Islet precursor cell (in vitro differentiated cells): ENCODE results near the gene STK32A.

Experiments used
- DNase-seq: peaks from one replicate; pipeline ENCODE4 v3.0.0-alpha.2; 2018

Gene STK32A

DNA sequence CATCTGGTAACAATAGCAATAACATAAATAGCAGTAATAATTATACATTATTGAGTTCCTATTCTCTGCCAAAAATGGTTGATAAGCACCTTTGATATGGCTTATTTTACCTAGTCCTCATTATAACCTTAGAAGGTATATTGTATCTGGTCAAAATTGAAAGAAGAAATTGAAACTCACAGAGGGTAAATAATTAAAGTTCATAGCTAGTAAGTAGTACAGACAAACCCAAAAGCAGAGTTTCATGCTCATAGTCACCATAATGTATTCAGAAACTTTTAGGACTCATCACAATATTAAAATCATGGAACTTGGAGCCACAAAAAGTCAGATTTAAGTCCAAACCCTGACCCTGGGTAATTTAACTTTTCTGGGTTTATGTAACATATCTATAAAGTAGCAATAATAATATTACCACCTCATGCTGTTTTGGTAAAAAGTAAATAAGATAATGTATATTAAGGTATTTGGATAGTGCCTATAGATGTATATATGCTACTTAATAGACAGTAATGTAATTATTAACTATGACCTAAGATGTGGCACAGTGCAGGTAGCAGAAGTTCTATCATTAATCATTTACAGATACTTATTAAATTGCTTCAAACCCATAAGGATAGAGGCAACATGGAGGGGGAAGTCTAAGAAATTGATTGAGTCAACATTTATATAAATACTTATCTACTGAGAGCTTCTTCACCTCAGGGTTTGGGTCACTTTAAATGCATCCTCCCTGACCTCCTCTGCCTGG is 32.4 kb downstream of the STK32A start:
- no peak for DNase-seq

DNA sequence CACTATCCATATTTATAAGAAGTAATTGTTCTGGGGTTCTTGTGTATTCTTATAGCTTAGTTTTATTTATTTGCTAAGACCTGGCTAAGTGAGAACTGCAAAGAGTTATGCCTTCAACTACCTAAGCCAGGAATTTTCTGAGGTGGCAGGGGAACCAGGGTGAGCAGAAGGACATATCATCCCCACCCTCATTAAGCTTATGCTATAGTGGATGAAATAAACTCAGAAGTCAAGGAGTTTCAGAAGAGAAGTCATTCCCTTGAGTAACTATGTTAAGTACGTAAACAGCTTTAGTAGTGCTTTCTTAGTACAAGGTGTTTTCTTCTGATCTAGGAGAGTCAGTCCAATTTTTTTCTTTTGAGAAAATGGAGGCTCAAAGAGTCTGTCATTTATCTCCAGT is 41.7 kb downstream of the STK32A start:
- DNase-seq: no peak

GRCh38 chr5:147286296-147286695 is 51.5 kb downstream of the STK32A start:
- DNase-seq: no peak

- DNase-seq: no peak
These were observed 52.3 kb downstream of the STK32A start for GRCh38 chr5:147287110-147287509.

GRCh38 chr5:147290261-147290660 is 55.4 kb downstream of the STK32A start:
- no peak for DNase-seq

- DNase-seq: no peak
These were observed 68.4 kb downstream of the STK32A start for GRCh38 chr5:147303251-147303650.

DNA sequence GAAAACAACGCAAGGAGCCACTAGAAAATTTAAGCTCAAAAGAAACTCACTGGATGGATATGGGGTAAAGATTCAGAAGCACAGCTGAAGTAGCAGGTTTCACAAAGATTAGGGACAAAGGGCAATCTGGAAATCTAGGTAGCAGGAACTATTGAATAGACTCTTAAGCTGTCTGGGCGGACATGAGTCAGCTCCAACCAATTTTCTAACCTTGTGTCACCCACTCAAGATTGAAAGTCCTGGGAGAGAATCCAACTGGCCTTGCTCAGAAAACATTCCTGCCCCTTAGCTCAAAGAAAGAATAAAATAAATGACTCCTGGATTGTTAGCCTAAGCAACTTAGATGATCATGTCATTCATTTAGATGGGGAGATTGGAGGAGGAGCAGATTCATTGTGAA is 69.2 kb downstream of the STK32A start:
- DNase-seq: no peak

GRCh38 chr5:147305147-147305546 is 70.3 kb downstream of the STK32A start:
- DNase-seq: no peak

DNA sequence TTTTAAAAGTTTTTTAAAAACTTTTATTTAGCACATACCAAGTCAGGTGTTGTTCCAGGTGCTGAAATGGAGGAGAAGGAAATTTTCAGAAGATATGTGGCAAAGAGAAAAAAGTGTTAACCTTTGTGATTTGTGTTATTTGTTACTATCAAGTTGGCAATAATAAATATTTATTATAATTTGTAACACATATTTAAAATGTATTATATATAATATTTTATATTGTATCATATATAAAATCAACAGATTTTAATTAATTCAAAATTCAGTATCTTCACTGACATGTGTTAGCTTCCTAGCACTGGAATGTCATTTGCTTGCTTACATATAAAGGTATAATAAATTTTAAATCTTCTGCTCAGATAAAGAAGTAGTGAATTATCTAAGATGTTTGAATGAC is 71.5 kb downstream of the STK32A start:
- no peak for DNase-seq

GRCh38 chr5:147307170-147307569 is 72.3 kb downstream of the STK32A start:
- no peak for DNase-seq

DNA sequence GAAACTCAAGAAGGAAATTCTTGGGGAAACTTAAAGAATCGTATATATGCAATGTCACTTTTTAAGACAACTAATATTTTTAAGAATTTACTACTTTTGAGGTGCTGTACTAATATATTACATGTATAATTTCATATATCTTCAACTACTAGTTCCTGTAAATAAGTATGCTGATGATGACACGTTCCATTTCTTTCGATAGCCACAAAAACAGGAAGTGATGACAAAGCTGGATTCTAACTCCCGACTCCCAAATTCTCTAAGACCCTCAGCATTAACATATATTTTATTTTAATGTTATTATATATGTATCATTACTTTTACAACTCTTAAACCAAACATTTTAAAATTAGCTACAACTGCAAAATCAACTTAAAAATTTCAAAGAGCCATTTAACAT is 74.8 kb downstream of the STK32A start:
- DNase-seq: no peak

DNA sequence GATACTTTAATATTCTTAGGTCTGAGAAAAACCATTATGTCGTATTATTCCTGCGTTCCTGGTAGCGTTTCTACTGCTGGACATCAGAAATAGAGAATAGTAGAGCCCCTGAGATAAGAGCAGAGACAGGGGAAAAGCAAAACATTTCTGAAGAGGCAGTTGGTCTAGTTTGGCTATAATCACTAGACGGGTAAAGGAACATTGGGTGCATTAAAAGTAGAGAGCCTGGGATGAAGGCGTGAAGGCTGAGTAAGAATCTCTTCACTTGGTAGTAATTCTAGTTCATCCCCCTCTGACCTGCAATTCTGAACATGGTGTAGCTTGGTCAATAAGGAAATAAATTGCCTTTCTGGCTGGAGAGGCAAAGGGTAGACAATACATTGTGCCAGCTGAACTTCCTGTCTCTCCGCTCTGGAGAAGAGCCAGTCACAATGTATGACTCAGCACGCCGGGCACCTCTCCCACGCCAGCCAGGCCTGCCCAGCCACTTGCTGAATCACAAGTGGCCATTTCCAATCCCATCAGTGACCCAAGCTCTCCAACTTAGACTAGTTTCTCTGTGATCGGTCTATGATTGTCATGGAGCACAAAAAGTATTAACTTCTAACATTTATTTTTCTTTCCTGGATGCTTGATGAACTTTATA is 75.4 kb downstream of the STK32A start:
- peak; percentile 61 for DNase-seq

DNA sequence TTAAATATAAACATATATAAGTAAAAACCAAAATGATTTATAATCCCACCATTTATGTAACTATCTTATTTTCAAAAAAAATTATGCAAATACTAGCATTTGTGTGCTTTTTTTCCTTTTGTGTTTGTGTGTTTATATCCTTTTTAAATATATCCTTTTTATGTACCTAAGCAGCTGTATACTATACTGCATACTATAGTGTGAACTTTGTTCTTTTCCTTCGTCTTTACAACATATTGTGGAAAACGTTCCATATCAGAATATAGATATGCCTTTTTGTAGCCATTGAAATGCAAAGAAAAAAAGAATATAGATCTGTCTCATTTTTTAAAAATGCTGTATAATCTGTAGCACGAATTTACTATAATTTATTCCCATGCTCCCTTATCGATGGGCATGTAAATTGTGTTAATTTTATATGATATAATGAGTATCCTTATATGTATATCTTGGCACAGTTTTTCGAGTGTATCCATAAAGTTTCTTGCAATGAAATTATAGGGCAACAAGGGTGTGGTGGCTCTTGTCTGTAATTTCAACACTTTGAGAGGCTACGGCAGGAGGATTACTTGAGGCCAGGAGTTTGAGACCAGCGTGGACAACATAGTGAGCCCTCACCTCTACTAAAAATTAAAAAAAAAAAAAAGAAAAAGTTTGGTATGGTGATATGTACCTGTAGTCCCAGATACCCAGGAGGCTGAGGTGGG is 83.3 kb downstream of the STK32A start:
- no peak for DNase-seq

DNA sequence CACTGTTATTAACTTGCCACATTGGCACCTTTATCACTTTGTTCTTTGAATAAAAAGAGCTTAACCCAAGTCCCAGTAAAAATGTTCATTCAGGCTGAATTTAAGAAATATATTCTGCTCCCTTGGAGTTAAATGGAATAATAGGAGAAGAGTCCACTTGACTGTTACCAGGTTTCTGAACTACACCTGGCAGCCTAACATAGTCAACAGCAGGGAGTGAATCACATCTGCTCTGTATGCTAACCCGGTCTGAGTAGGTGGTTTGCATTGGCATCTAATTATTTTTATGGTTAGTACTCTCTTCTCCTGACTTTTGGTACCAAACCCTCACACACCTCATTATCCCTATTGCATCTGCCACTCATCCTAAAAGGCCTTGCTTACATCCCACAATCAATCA is 86.7 kb downstream of the STK32A start:
- DNase-seq: no peak

GRCh38 chr5:147327421-147327820 is 92.6 kb downstream of the STK32A start:
- DNase-seq: no peak

DNA sequence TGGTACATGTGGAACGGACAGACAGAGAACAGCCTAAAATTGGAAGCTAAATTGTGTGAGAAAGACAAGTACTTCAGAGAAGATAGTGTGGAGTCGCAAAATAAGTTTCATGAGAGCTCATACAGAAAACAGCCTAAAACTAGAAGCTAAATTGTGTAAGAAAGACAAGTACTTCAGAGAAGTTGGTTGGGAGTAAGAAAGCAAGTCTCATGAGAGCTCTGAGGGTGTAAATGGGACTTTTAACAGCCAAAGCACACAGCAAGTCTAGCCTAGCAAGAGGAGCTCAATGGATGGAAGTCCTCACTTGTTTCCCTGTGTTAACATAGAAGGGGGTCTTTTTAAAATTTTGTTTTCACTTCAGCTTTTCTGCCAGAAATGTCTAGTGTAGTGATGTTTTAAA is 93.1 kb downstream of the STK32A start:
- no peak for DNase-seq

GRCh38 chr5:147332658-147333057 is 97.8 kb downstream of the STK32A start:
- no peak for DNase-seq

DNA sequence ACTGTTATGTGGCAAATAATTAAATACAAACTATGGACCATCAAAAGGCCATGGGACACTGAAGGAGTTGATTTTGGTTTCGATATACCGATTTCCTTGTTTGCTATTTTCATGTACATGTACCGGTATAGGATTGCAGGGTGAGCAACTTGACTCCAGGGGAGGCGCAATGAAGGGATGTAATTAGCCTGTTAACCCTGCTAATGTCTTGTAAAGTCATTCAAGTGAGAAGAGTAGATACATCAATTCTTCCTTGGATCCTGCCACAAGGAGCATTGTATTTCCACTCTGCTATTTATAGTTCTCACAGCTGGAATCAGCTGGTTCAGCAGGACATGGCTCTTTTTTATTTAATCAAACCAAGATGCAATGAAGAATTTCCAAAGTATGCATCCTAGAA is 102.0 kb downstream of the STK32A start:
- no peak for DNase-seq

DNA sequence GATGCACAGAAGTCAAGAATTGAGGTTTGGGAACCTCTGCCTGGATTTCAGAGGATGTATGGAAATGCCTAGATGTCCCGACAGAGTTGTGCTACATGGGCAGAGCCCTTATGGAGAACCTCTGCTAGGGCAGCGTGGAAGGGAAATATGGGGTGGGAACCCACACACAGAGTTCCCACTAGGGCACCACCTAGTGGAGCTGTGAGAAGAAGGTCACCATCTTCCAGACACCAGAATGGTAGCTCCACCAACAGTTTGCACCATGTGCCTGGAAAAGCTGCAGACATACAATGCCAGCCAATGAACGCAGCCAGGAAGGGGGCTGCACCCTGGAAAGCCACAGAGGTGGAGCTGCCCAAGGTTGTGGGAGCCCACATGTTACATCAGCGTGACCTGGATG is 104.5 kb downstream of the STK32A start:
- no peak for DNase-seq

GRCh38 chr5:147340941-147341340 is 106.1 kb downstream of the STK32A start:
- DNase-seq: no peak

DNA sequence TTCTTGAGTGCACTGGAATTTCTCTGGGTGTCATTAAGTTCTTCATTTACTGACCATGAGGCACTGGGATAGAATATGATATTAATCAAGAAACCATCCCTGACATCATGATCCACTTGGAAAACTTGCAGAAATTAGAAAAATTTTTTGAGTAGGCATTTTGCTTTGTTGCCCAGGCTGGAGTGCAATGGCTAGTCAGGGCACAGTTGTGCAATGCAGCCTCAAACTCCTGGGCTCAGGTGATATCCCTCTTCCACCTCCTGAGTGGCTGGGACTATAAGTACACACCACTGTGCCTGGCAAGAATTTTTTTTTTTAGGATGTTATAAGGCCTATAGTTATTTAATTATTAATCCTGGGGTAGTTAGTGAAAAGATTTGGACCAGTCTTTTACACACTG is 106.5 kb downstream of the STK32A start:
- DNase-seq: no peak

DNA sequence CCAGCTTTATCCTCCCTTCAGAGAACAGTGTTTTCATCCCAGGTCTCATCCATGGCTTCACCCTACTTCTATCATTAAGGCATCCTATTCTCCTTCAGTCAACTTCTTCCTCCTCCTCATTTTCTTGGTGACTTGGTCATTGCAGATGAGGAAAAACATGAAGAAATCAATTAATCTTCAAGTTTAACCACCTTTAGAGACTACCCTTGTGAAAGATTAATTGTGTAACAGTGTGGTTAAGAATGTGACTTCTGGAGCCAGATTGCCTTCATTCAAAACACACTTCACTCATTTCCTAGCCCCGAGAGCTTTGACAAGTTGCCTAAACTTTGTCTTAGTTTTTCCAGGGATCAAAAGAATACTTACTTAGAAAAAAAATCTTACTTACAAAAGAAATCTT is 110.0 kb downstream of the STK32A start:
- DNase-seq: no peak

- no peak for DNase-seq
These were observed 111.3 kb downstream of the STK32A start for GRCh38 chr5:147346006-147346561.

GRCh38 chr5:147348046-147348445 is 113.2 kb downstream of the STK32A start:
- no peak for DNase-seq
